Posterior vena cava (tissue), 2 donors: ENCODE data around the gene QPCTL. TPM values are rescaled to one million over a fixed set of nuclear protein-coding genes. Genes with fewer than 3 reads are reported as not detected.

Experiments used
- DNase-seq: peaks from one replicate; pipeline ENCODE4 v3.0.0-alpha.2; 2020; ENCODE audit warnings: low spot score
- intact Hi-C, 2 donors: fragments of 100-400 bp; cut with DNase I; formaldehyde crosslinking; loops; one replicate each; pipeline versions ENCODE4 v1.14.1 to v1.14.2; 2022 to 2023
- long read RNA-seq, 2 donors: library from polyadenylated mRNA; unstranded; transcript quantifications; one replicate each; pipeline ENCODE4 v2.0.0, GENCODE V29; 2020 to 2021
- total RNA-seq, 2 donors: library from RNA; stranded (reverse); fragmentation: NEBNext Ultra II Directional; extraction: Animal tissue kit (Norgen Biotek cat#: 25700); gene quantifications; one replicate each; pipeline ENCODE4 v1.2.1, GENCODE V29; 2021
- donor health status: DM: yes; HTN: yes; CAD: no.
- donor health status: DM: yes; HTN: yes; CAD: no.

QPCTL gene
- total RNA-seq: 1 to 10 TPM; 3.1 to 4.5 TPM
- long read RNA-seq, donor 1: 0 reads
- long read RNA-seq, donor 2: 0 reads

GRCh38 chr19:45692187-45693105 lies at the start of gene QPCTL:
QPCTL (plus strand) TSS chr19:45692666; CDS start chr19:45692704, 38 bp downstream.
- intact Hi-C loops: no loop called here
- DNase-seq: peak; percentile 99

- intact Hi-C loops: loop anchor here in 1 of 2 donors (2.0 to 10.0 kb wide), 2 partner anchors 36 to 118 kb away; no protein-coding TSS in a partner anchor
- peak; percentile 95 for DNase-seq
Observed at GRCh38 chr19:45643024-45643926, 49.2 kb upstream of the QPCTL start.

GRCh38 chr19:45643927-45644771 lies 48.3 kb upstream of the QPCTL start:
- intact Hi-C loops: loop anchor here in 1 of 2 donors (2.0 to 10.0 kb wide), 2 partner anchors 37 to 119 kb away; no protein-coding TSS in a partner anchor
- no peak for DNase-seq

- DNase-seq: no peak
- intact Hi-C loops: loop anchor here in 1 of 2 donors (10.0 kb wide), 1 partner anchor 120 kb away; no protein-coding TSS in a partner anchor
Observed at GRCh38 chr19:45645068-45645630, 47.3 kb upstream of the QPCTL start.

GRCh38 chr19:45645631-45646344 lies 46.7 kb upstream of the QPCTL start:
- intact Hi-C loops: loop anchor here in 1 of 2 donors (10.0 kb wide), 1 partner anchor 121 kb away; no protein-coding TSS in a partner anchor
- peak; percentile 88 for DNase-seq

GRCh38 chr19:45646345-45646698 lies 46.1 kb upstream of the QPCTL start:
- intact Hi-C loops: loop anchor here in 1 of 2 donors (10.0 kb wide), 1 partner anchor 122 kb away; no protein-coding TSS in a partner anchor
- DNase-seq: no peak

GRCh38 chr19:45650722-45651121 lies 41.7 kb upstream of the QPCTL start:
- DNase-seq: no peak
- intact Hi-C loops: loop anchor here in 1 of 2 donors (10.0 kb wide), 1 partner anchor 126 kb away; no protein-coding TSS in a partner anchor

GRCh38 chr19:45653634-45654033 lies 38.8 kb upstream of the QPCTL start:
- intact Hi-C loops: loop anchor here in 1 of 2 donors (10.0 kb wide), 1 partner anchor 129 kb away; no protein-coding TSS in a partner anchor
- DNase-seq: no peak

GRCh38 chr19:45655073-45655472 lies 37.4 kb upstream of the QPCTL start:
- no peak for DNase-seq
- intact Hi-C loops: loop anchor here in 1 of 2 donors (10.0 kb wide), 1 partner anchor 130 kb away; no protein-coding TSS in a partner anchor

- no peak for DNase-seq
- intact Hi-C loops: loop anchor here in 1 of 2 donors (1.0 to 10.0 kb wide), 2 partner anchors 37 to 133 kb away; no protein-coding TSS in a partner anchor
Observed at GRCh38 chr19:45657520-45658167, 34.8 kb upstream of the QPCTL start.

GRCh38 chr19:45659096-45659729 lies 33.3 kb upstream of the QPCTL start:
- DNase-seq: no peak
- intact Hi-C loops: loop anchor here in 1 of 2 donors (10.0 kb wide), 1 partner anchor 134 kb away; no protein-coding TSS in a partner anchor

- intact Hi-C loops: no loop called here
- DNase-seq: no peak
Observed at GRCh38 chr19:45660636-45661035, 31.8 kb upstream of the QPCTL start.

- intact Hi-C loops: no loop called here
- DNase-seq: no peak
Observed at GRCh38 chr19:45663800-45664199, 28.7 kb upstream of the QPCTL start.

- DNase-seq: no peak
- intact Hi-C loops: no loop called here
Observed at GRCh38 chr19:45664575-45664974, 27.9 kb upstream of the QPCTL start.

- DNase-seq: no peak
- intact Hi-C loops: no loop called here
Observed at GRCh38 chr19:45667620-45668341, 24.7 kb upstream of the QPCTL start, which contains the start of gene GIPR. GIPR (plus strand) TSS chr19:45668221; CDS start chr19:45669521, 1,300 bp downstream.
